Type B pancreatic cell (in vitro differentiated cells): ENCODE results near the gene SP140. TPM values are rescaled to one million over a fixed set of nuclear protein-coding genes. Genes with fewer than 3 reads are reported as not detected.

Experiments used
- DNase-seq: peaks from one replicate; pipeline ENCODE4 v3.0.0; 2021; ENCODE audit warnings: mixed read lengths; ENCODE audit not compliant: unreplicated experiment; ENCODE audit errors: extremely low spot score
- H3K27ac Mint-ChIP-seq: 2 replicates; pipeline ENCODE4 v1.8.0; 2021; ENCODE audit warnings: mild to moderate bottlenecking, mixed read lengths
- H3K27me3 Mint-ChIP-seq: 2 replicates; pipeline ENCODE4 v1.8.0; 2021; ENCODE audit warnings: mixed read lengths
- H3K36me3 Mint-ChIP-seq: 2 replicates; pipeline ENCODE4 v1.8.0; 2021; ENCODE audit warnings: mixed read lengths
- H3K4me1 Mint-ChIP-seq: one replicate; pipeline ENCODE4 v1.8.0; 2021; ENCODE audit warnings: mixed read lengths; ENCODE audit not compliant: unreplicated experiment
- H3K4me3 Mint-ChIP-seq: 2 replicates; pipeline ENCODE4 v1.8.0; 2021; ENCODE audit warnings: mild to moderate bottlenecking, mixed read lengths
- H3K9me3 Mint-ChIP-seq: 2 replicates; pipeline ENCODE4 v1.8.0; 2021; ENCODE audit warnings: mixed read lengths
- CTCF ChIP-seq: fragments of 200-600 bp; sonication (generic); conservative IDR thresholded peaks from 2 replicates; pipeline ENCODE4 v1.5.0; 2021; ENCODE audit warnings: antibody characterized with exemption, mild to moderate bottlenecking
- total RNA-seq: library from RNA; stranded (reverse); gene quantifications from 2 replicates; pipeline ENCODE4 v1.2.1, GENCODE V29; 2021; ENCODE audit warnings: low replicate concordance

SP140 gene
- total RNA-seq, 1 donor from 2014 or later = 0.97 TPM

GRCh38 chr2:230208576-230208975 lies 17.0 kb upstream of the SP140 start:
- peaks cover 8% of the 10 kb centered on the region for H3K36me3 Mint-ChIP-seq
- no peaks in the 10 kb centered on the region for H3K27me3 Mint-ChIP-seq
- no peak overlapping the region for H3K4me3 Mint-ChIP-seq
- H3K4me1 Mint-ChIP-seq = no peaks in the 10 kb centered on the region
- H3K9me3 Mint-ChIP-seq = no peaks in the 10 kb centered on the region
- DNase-seq = no peak
- TF ChIP-seq CTCF = no peak
- H3K27ac Mint-ChIP-seq = no peak overlapping the region

DNA sequence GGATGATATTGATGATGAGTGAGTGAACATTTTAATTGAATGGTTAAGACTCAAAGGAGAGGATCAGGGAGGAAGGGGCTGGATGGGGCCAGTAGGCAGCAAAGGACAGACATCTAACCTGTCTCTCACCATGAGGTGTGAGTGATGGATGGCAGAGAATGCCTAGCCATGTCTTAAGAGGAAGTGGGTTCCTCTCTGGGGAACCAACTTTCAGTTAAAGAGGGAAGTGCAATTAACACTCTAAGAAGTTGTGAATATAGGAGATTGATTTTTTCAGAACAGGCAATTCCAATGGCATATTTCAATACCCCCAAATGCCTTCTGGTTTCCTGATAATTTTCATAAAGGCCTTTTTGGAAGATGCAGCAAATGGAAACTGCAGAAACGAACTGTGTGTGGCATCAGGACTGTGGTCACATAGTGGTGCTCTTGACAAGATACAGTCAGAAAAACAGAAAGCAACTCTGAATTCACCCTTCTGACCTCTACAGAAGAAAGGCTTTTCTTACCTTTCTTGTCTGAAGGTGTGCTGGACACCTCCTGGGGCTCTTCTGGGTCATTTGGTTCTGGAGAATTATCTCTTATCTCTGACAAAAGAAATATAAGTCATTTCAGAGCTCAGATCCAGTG lies 16.0 kb upstream of the SP140 start:
- H3K36me3 Mint-ChIP-seq = peaks cover 11% of the 10 kb centered on the region
- no peak for DNase-seq
- H3K27ac Mint-ChIP-seq = no peak overlapping the region
- no peaks in the 10 kb centered on the region for H3K4me1 Mint-ChIP-seq
- H3K9me3 Mint-ChIP-seq = no peaks in the 10 kb centered on the region
- no peaks in the 10 kb centered on the region for H3K27me3 Mint-ChIP-seq
- TF ChIP-seq CTCF = no peak
- no peak overlapping the region for H3K4me3 Mint-ChIP-seq

- no peak for DNase-seq
- no peak overlapping the region for H3K4me3 Mint-ChIP-seq
- no peaks in the 10 kb centered on the region for H3K9me3 Mint-ChIP-seq
- no peak overlapping the region for H3K27ac Mint-ChIP-seq
- no peaks in the 10 kb centered on the region for H3K27me3 Mint-ChIP-seq
- TF ChIP-seq CTCF = no peak
- H3K4me1 Mint-ChIP-seq = peaks cover 17% of the 10 kb centered on the region
- H3K36me3 Mint-ChIP-seq = peaks cover 12% of the 10 kb centered on the region
These were observed 9.0 kb upstream of the SP140 start for GRCh38 chr2:230216489-230216888.

- Mint-ChIP-seq H3K36me3 (peaks cover 8% of the 10 kb centered on the region), H3K27ac (no peak overlapping the region), H3K4me3 (peak overlapping the region; percentile 8), H3K9me3 (no peaks in the 10 kb centered on the region), H3K4me1 (peaks cover 17% of the 10 kb centered on the region), H3K27me3 (no peaks in the 10 kb centered on the region)
- DNase-seq = no peak
- no peak for TF ChIP-seq CTCF
These were observed 8.1 kb upstream of the SP140 start for GRCh38 chr2:230217424-230217823.

- peak overlapping the region; percentile 68 for H3K4me3 Mint-ChIP-seq
- peaks cover 17% of the 10 kb centered on the region for H3K4me1 Mint-ChIP-seq
These were observed 7.1 kb upstream of the SP140 start for GRCh38 chr2:230218421-230218820.

More at GRCh38 chr2:230218421-230218820, 7.1 kb upstream of the SP140 start:
- TF ChIP-seq CTCF = no peak
- no peaks in the 10 kb centered on the region for H3K9me3 Mint-ChIP-seq
- H3K27ac Mint-ChIP-seq = peak overlapping the region; percentile 21
- no peak for DNase-seq
- H3K36me3 Mint-ChIP-seq = peaks cover 7% of the 10 kb centered on the region
- no peaks in the 10 kb centered on the region for H3K27me3 Mint-ChIP-seq
